K562 (cell line): ENCODE measurements around the gene LLCFC1. TPM values are rescaled to one million over a fixed set of nuclear protein-coding genes. Genes with fewer than 3 reads are reported as not detected.

Experiments
- CHD1 ChIP-seq: fragments of 200-600 bp; sonication (generic); IDR thresholded peaks from one replicate; pipeline ENCODE4 v1.6.1; 2012; ENCODE audit warnings: mild to moderate bottlenecking, moderate library complexity, low read length, inconsistent platforms
- CTCF ChIP-seq, 3 experiments: IDR thresholded peaks in 2 of 3; conservative IDR thresholded peaks in 1 of 3; 2 replicates each; pipeline ENCODE4 v1.5.1; 2011 to 2012; ENCODE audit warnings: low read length in 3 of 3, mild to moderate bottlenecking in 3 of 3, control low read depth in 2 of 3, improper control_type of control experiment in 1 of 3, inconsistent platforms in 1 of 3, low read depth in 1 of 3, mixed read lengths in 1 of 3, moderate library complexity in 1 of 3; ENCODE audit not compliant: insufficient read depth in 2 of 3
- EP300 ChIP-seq: IDR thresholded peaks from 2 replicates; pipeline ENCODE4 v1.6.1; 2012; ENCODE audit warnings: low read length, improper control_type of control experiment
- GABPA ChIP-seq: fragments of 200-800 bp; sonication (Bioruptor generic); conservative IDR thresholded peaks from 2 replicates; pipeline ENCODE4 v1.6.1; 2016; ENCODE audit warnings: low read depth, missing genetic modification characterization, missing compliant biosample characterization
- JUND ChIP-seq, 2 experiments: IDR thresholded peaks; 2 replicates in 1 of 2; 3 replicates in 1 of 2; pipeline ENCODE4 v1.6.1; 2011; ENCODE audit warnings: borderline replicate concordance in 2 of 2, low read depth in 2 of 2, low read length in 2 of 2, improper control_type of control experiment in 1 of 2, missing biosample characterization in 1 of 2, missing genetic modification characterization in 1 of 2, missing genetic modification reagents in 1 of 2
- KDM1A ChIP-seq, 2 experiments: fragments of 450-650 bp; IDR thresholded peaks; 2 replicates each; pipeline ENCODE4 v1.6.1; 2016; ENCODE audit warnings: mild to moderate bottlenecking in 2 of 2
- KLF16 ChIP-seq: IDR thresholded peaks from 2 replicates; pipeline ENCODE4 v1.6.1; 2016; ENCODE audit warnings: antibody characterized with exemption
- NEUROD1 ChIP-seq: fragments of 150-350 bp; IDR thresholded peaks from 2 replicates; pipeline ENCODE4 v1.6.1; 2014; ENCODE audit warnings: borderline replicate concordance, low read length, low read depth; ENCODE audit not compliant: partially characterized antibody
- NONO ChIP-seq, 2 experiments: fragments of 200-400 bp in 1 of 2; fragments of 450-650 bp in 1 of 2; formaldehyde crosslinking in 1 of 2; IDR thresholded peaks; 2 replicates each; pipeline ENCODE4 v1.6.1; 2017; ENCODE audit warnings: low read depth in 2 of 2, mild to moderate bottlenecking in 2 of 2, moderate library complexity in 2 of 2, low read length in 1 of 2
- RBM17 ChIP-seq: fragments of 200-400 bp; formaldehyde crosslinking; IDR thresholded peaks from 2 replicates; pipeline ENCODE4 v1.6.1; 2017; ENCODE audit warnings: low read depth, mild to moderate bottlenecking, low read length, borderline replicate concordance
- RFX1 ChIP-seq: fragments of 450-650 bp; IDR thresholded peaks from 2 replicates; pipeline ENCODE4 v1.6.1; 2016; ENCODE audit warnings: mild to moderate bottlenecking, moderate library complexity
- RHOXF2B ChIP-seq: fragments of 250-450 bp; sonication (Bioruptor Pico); conservative IDR thresholded peaks from 2 replicates; pipeline ENCODE4 v1.5.1; 2021
- SMARCC2 ChIP-seq: fragments of 450-650 bp; IDR thresholded peaks from 2 replicates; pipeline ENCODE4 v1.6.1; 2017; ENCODE audit warnings: antibody characterized with exemption, moderate library complexity, mild to moderate bottlenecking, low read depth
- SNRNP70 ChIP-seq: fragments of 200-400 bp; formaldehyde crosslinking; optimal IDR thresholded peaks from 2 replicates; pipeline ENCODE3; 2017; ENCODE audit warnings: low read depth, low read length
- SP2 ChIP-seq: IDR thresholded peaks from 2 replicates; pipeline ENCODE4 v1.6.1; 2011; ENCODE audit warnings: mild to moderate bottlenecking, low read depth, low read length, moderate library complexity; ENCODE audit not compliant: poor library complexity, severe bottlenecking; ENCODE audit errors: extremely low read depth
- SRSF7 ChIP-seq: fragments of 200-400 bp; formaldehyde crosslinking; optimal IDR thresholded peaks from 2 replicates; pipeline ENCODE3; 2017; ENCODE audit warnings: mild to moderate bottlenecking, low read depth, low read length
- TRIM24 ChIP-seq, 2 experiments: fragments of 450-650 bp; IDR thresholded peaks; 2 replicates each; pipeline ENCODE4 v1.6.1; 2016
- VEZF1 ChIP-seq: fragments of 200-800 bp; sonication (Bioruptor generic); IDR thresholded peaks from 2 replicates; pipeline ENCODE4 v1.6.1; 2017; ENCODE audit warnings: missing genetic modification characterization, missing compliant biosample characterization
- ZBTB9 ChIP-seq: fragments of 450-650 bp; formaldehyde crosslinking; IDR thresholded peaks from 2 replicates; pipeline ENCODE4 v1.4.0; 2020; ENCODE audit warnings: mild to moderate bottlenecking, moderate library complexity
- ZNF165 ChIP-seq: fragments of 250-450 bp; sonication (Bioruptor Pico); IDR thresholded peaks from 2 replicates; pipeline ENCODE4 v1.4.0; 2020; ENCODE audit warnings: borderline replicate concordance
- ZNF316 ChIP-seq: fragments of 450-650 bp; IDR thresholded peaks from 2 replicates; pipeline ENCODE4 v1.6.1; 2016
- ZNF347 ChIP-seq: fragments of 450-650 bp; formaldehyde crosslinking; IDR thresholded peaks from 2 replicates; pipeline ENCODE4 v1.4.0; 2020; ENCODE audit warnings: low read depth, mild to moderate bottlenecking, moderate library complexity
- ZNF354B ChIP-seq: fragments of 250-450 bp; sonication (Bioruptor Pico); IDR thresholded peaks from 2 replicates; pipeline ENCODE4 v1.4.0; 2020
- polyA plus RNA-seq, 8 experiments: library from polyadenylated mRNA; depleted of rRNA in 4 of 8; stranded (reverse) in 5 of 8; unstranded in 3 of 8; fragments of >200 nt; fragmentation: Nextera tagmentation in 2 of 8; fragmentation: Illumina TruSeq in 1 of 8; extraction: Ambion mirVana in 2 of 8; extraction: Trizol in 1 of 8; gene quantifications; 2 replicates each; pipeline versions ENCODE4 v1.2.1 to v1.2.3, GENCODE V29; 2011 to 2014; ENCODE audit warnings: inconsistent platforms in 1 of 8, missing spikeins in 1 of 8
- total RNA-seq, 7 experiments: library from RNA; depleted of rRNA in 6 of 7; stranded (reverse); fragments of >200 nt in 6 of 7; fragmentation: Illumina TruSeq in 2 of 7; extraction: Trizol in 2 of 7; gene quantifications; 2 replicates each; pipeline versions ENCODE4 v1.2.1 to v1.2.3, GENCODE V29; 2011 to 2021; ENCODE audit warnings: low replicate concordance in 1 of 7

LLCFC1 gene
- total and polyA plus RNA-seq, 9 of the 15 experiments (the other 6 are each of a cell fraction or from before 2014, with no cell fraction given), result not detected

- no peak for TF ChIP-seq NEUROD1
- no peak for TF ChIP-seq ZNF165 (CRISPR knock-in tag)
- 0 out of 2 replicates have a peak, but pooled peaks have one; percentile 29 for TF ChIP-seq KLF16
- TF ChIP-seq ZNF316, result peak; percentile 70
- peak; percentile 87 for TF ChIP-seq JUND (IDR thresholded peaks at IDR 0.05; ENCODE audit: borderline replicate concordance, low read depth, low read length)
- peak; percentile 72; the same call in 1 of the 3 replicates for TF ChIP-seq JUND (tag; IDR thresholded peaks at IDR 0.05; ENCODE audit: borderline replicate concordance, low read depth, low read length)
- peak; percentile 97 for TF ChIP-seq KDM1A (IDR thresholded peaks at IDR 0.05)
- no peak for TF ChIP-seq ZNF354B
- no peak for TF ChIP-seq ZNF347 (CRISPR knock-in tag)
- no peak for TF ChIP-seq SNRNP70
- TF ChIP-seq SMARCC2, result peak; percentile 78; the same call in 1 of the 2 replicates
- no peak for TF ChIP-seq RHOXF2B
- TF ChIP-seq GABPA (tag), result 0 out of 2 replicates have a peak, but pooled peaks have one; percentile 23
- TF ChIP-seq ZBTB9 (CRISPR knock-in tag), result no peak; the same call in 1 of the 2 replicates
- 0 out of 6 replicates have a peak, but pooled peaks of 1 of the 3 experiments have one; percentile 4 for TF ChIP-seq CTCF (IDR thresholded peaks at IDR 0.05 in 2 of 3, conservative IDR thresholded peaks at IDR 0.05 in 1 of 3; ENCODE audit: insufficient read depth in 2 of 3, low read depth in 1 of 3, low read length in 3 of 3)
- no peak for TF ChIP-seq RFX1
- peak; percentile 85 for TF ChIP-seq EP300
- TF ChIP-seq VEZF1 (CRISPR knock-in tag), result 0 out of 2 replicates have a peak, but pooled peaks have one; percentile 11
- TF ChIP-seq SRSF7, result no peak
- TF ChIP-seq CHD1, result no peak
- no peak for TF ChIP-seq SP2
- TF ChIP-seq TRIM24 (IDR thresholded peaks at IDR 0.05), result peak in 1 of 2 experiments; percentile 65; a peak in 3 of 4 replicates
- peak in 1 of 2 experiments; percentile 45; a peak in 1 of 4 replicates for TF ChIP-seq NONO (IDR thresholded peaks at IDR 0.05; ENCODE audit: low read depth in 2 of 2, low read length in 1 of 2)
- TF ChIP-seq RBM17, result no peak
These were observed 17.8 kb downstream of the LLCFC1 start (continued) for GRCh38 chr7:142956951-142957623.
